Measurements from ENCODE around the gene DNM3. TPM values are rescaled to one million over a fixed set of nuclear protein-coding genes. Genes with fewer than 3 reads are reported as not detected.

Gene DNM3
- polyA plus RNA-seq, 3 donors, result 0.15 TPM; not detected in 2

DNA sequence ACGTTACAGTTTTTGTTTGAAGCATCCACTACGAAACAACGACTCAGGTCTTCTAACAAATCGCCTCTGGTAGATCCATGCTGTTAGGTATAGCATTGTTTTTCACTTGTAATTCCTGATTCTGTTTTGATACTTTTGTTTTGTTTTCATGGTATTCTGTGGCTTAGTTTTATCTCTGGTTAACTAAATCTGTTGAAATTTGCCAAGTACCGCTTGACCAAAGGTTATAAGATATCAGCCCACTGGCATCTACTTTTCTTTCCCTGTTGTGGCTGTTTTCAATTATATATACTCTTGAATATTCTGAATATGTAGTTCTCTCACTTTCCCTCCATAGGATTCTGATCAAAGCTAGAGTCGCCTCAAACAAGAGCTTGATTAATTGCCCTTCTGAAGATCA, 304.4 kb downstream of the DNM3 start:
- H3K4me3 ChIP-seq (replicated peaks in 1 of 3; ENCODE audit: low read depth in 2 of 3, low read length in 3 of 3), result no peak overlapping the region
- TF ChIP-seq, protein P1, sequence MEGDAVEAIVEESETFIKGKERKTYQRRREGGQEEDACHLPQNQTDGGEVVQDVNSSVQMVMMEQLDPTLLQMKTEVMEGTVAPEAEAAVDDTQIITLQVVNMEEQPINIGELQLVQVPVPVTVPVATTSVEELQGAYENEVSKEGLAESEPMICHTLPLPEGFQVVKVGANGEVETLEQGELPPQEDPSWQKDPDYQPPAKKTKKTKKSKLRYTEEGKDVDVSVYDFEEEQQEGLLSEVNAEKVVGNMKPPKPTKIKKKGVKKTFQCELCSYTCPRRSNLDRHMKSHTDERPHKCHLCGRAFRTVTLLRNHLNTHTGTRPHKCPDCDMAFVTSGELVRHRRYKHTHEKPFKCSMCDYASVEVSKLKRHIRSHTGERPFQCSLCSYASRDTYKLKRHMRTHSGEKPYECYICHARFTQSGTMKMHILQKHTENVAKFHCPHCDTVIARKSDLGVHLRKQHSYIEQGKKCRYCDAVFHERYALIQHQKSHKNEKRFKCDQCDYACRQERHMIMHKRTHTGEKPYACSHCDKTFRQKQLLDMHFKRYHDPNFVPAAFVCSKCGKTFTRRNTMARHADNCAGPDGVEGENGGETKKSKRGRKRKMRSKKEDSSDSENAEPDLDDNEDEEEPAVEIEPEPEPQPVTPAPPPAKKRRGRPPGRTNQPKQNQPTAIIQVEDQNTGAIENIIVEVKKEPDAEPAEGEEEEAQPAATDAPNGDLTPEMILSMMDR (IDR thresholded peaks at IDR 0.05), result no peak
- Mint-ChIP-seq H3K4me3 (no peak overlapping the region), H3K27me3 (ENCODE audit: low read depth in 3 of 3) (no peaks in the 10 kb centered on the region), H3K27ac (no peak overlapping the region), H3K4me1 (no peaks in the 10 kb centered on the region), H3K9me3 (no peaks in the 10 kb centered on the region), H3K36me3 (no peaks in the 10 kb centered on the region)
- intact Hi-C loops (cut with micrococcal nuclease), result no loop called here
- no peaks in the 10 kb centered on the region for H4K20me1 ChIP-seq (ENCODE audit: insufficient read depth, low read length)
- no peak for DNase-seq
- no peaks in the 10 kb centered on the region for H3K79me2 ChIP-seq (ENCODE audit: insufficient read depth, low read length)
- H3K36me3 ChIP-seq (replicated peaks in 1 of 2; ENCODE audit: control insufficient read depth in 1 of 2, insufficient read depth in 2 of 2, low read length in 2 of 2), result no peaks in the 10 kb centered on the region
- no peak overlapping the region for H3K27ac ChIP-seq (ENCODE audit: low read depth in 1 of 2, low read length in 2 of 2)
- no peaks in the 10 kb centered on the region for H3K4me1 ChIP-seq (ENCODE audit: control insufficient read depth in 1 of 2, insufficient read depth in 2 of 2, low read length in 2 of 2)
- H3K9me3 ChIP-seq (replicated peaks in 1 of 2; ENCODE audit: control insufficient read depth in 1 of 2, insufficient read depth in 1 of 2, low read length in 2 of 2), result no peaks in the 10 kb centered on the region
- no peak overlapping the region for H2AFZ ChIP-seq (ENCODE audit: insufficient read depth, low read depth, low read length, poor library complexity, severe bottlenecking)
- H3K27me3 ChIP-seq (ENCODE audit: control insufficient read depth in 2 of 2, insufficient read depth in 2 of 2, low read length in 2 of 2), result no peaks in the 10 kb centered on the region
- H3K9ac ChIP-seq (ENCODE audit: insufficient read depth, low read length, poor library complexity, severe bottlenecking), result no peak overlapping the region
- WGBS (ENCODE audit: insufficient coverage), result 84% methylated on average over 4 of the region's 6 CpGs
- no peak overlapping the region for H3K4me2 ChIP-seq (replicated peaks; ENCODE audit: extremely low read depth, low read length, poor library complexity, severe bottlenecking)

DNA sequence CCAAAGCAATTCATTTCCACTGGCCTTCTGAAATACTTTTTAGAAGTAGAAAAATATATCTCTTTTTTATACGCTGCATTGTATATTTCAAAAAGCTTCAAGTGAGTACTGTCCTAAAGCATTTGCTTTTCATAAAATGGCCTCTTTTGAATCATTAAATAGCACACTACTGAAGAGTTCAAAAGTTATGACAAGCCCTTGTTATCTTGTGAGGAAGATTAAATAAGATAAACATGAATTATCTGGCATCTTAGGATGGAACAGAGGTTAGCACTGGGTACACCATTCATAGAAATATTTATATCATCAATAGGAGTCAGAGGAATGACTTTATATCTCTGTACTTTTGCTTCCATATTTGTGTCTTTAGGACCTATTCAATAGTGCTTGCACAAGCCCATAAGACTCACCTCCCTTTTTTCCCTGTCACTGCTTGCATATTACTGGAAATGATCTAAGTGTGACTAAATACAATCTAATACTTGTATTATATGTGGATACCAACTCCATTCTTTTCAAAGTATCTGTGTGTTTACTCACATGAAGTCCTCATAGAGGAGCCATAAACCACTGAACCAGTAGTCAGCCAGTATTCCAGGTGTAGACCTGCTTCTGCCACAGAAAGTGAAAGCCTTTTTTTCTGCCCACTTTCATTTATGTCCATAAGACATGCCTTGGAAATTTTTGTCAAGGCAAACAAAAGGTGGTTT, 305.0 kb downstream of the DNM3 start:
- Mint-ChIP-seq H3K36me3 (no peaks in the 10 kb centered on the region), H3K4me1 (no peaks in the 10 kb centered on the region), H3K27me3 (ENCODE audit: low read depth in 3 of 3) (no peaks in the 10 kb centered on the region), H3K4me3 (no peak overlapping the region), H3K9me3 (no peaks in the 10 kb centered on the region), H3K27ac (no peak overlapping the region)
- Histone ChIP-seq H3K4me1 (ENCODE audit: control insufficient read depth in 1 of 2, insufficient read depth in 2 of 2, low read length in 2 of 2) (no peaks in the 10 kb centered on the region), H3K9ac (ENCODE audit: insufficient read depth, low read length, poor library complexity, severe bottlenecking) (no peak overlapping the region), H3K27ac (ENCODE audit: low read depth in 1 of 2, low read length in 2 of 2) (no peak overlapping the region), H3K9me3 (replicated peaks in 1 of 2; ENCODE audit: control insufficient read depth in 1 of 2, insufficient read depth in 1 of 2, low read length in 2 of 2) (no peaks in the 10 kb centered on the region), H3K4me3 (replicated peaks in 1 of 3; ENCODE audit: low read depth in 2 of 3, low read length in 3 of 3) (no peak overlapping the region), H3K36me3 (replicated peaks in 1 of 2; ENCODE audit: control insufficient read depth in 1 of 2, insufficient read depth in 2 of 2, low read length in 2 of 2) (no peaks in the 10 kb centered on the region), H4K20me1 (ENCODE audit: insufficient read depth, low read length) (no peaks in the 10 kb centered on the region), H3K27me3 (ENCODE audit: control insufficient read depth in 2 of 2, insufficient read depth in 2 of 2, low read length in 2 of 2) (no peaks in the 10 kb centered on the region), H3K79me2 (ENCODE audit: insufficient read depth, low read length) (no peaks in the 10 kb centered on the region), H3K4me2 (replicated peaks; ENCODE audit: extremely low read depth, low read length, poor library complexity, severe bottlenecking) (no peak overlapping the region), H2AFZ (ENCODE audit: insufficient read depth, low read depth, low read length, poor library complexity, severe bottlenecking) (no peak overlapping the region)
- intact Hi-C loops (cut with micrococcal nuclease), result no loop called here
- no peak for DNase-seq
- TF ChIP-seq, protein P1 (IDR thresholded peaks at IDR 0.05), result no peak
- WGBS (ENCODE audit: insufficient coverage), result no CpG with 5 or more reads among the region's 1 CpG
